HG03103 (cell line): ENCODE data around the gene FAM78A.
"Not testable (repeated sequence)": the region's sequence is repeated elsewhere in the genome, so short reads cannot be mapped to it uniquely, and the experiment has no call there.

ENCODE experiments used
- ATAC-seq: cut with Tn5 transposase; IDR thresholded peaks from one replicate; pipeline ENCODE4 v1.9.1; 2021; ENCODE audit warnings: low read depth; ENCODE audit not compliant: unreplicated experiment

The FAM78A gene

GRCh38 chr9:131270171-131271015, 5.9 kb downstream of the FAM78A start:
- ATAC-seq: no peak

GRCh38 chr9:131266266-131267229, 9.8 kb downstream of the FAM78A start:
- ATAC-seq: no peak

- no peak for ATAC-seq
Observed at GRCh38 chr9:131264231-131264630, 12.1 kb downstream of the FAM78A start.

- no peak for ATAC-seq
Observed at GRCh38 chr9:131263701-131264100, 12.6 kb downstream of the FAM78A start.

- not testable (repeated sequence) for ATAC-seq
Observed at GRCh38 chr9:131263033-131263343, 13.3 kb downstream of the FAM78A start.

- no peak for ATAC-seq
Observed at GRCh38 chr9:131262327-131263032, 13.8 kb downstream of the FAM78A start.

GRCh38 chr9:131260751-131261452, 15.4 kb downstream of the FAM78A start:
- ATAC-seq: no peak

- no peak for ATAC-seq
Observed at GRCh38 chr9:131259916-131260597, 16.3 kb downstream of the FAM78A start.

GRCh38 chr9:131259432-131259898, 16.8 kb downstream of the FAM78A start:
- ATAC-seq: no peak

GRCh38 chr9:131258698-131259431, 17.4 kb downstream of the FAM78A start:
- ATAC-seq: no peak

- no peak for ATAC-seq
Observed at GRCh38 chr9:131258186-131258585, 18.1 kb downstream of the FAM78A start.

- ATAC-seq: no peak
Observed at GRCh38 chr9:131257266-131258025, 18.9 kb downstream of the FAM78A start.

GRCh38 chr9:131255676-131256197, 20.6 kb downstream of the FAM78A start:
- no peak for ATAC-seq

GRCh38 chr9:131254626-131255025, 21.7 kb downstream of the FAM78A start:
- no peak for ATAC-seq

- no peak for ATAC-seq
Observed at GRCh38 chr9:131253891-131254491, 22.3 kb downstream of the FAM78A start.

- ATAC-seq: no peak
Observed at GRCh38 chr9:131252120-131252519, 24.2 kb downstream of the FAM78A start.

- ATAC-seq: no peak
Observed at GRCh38 chr9:131246618-131247017, 29.7 kb downstream of the FAM78A start.

GRCh38 chr9:131244331-131244730, 32.0 kb downstream of the FAM78A start:
- not testable (repeated sequence) for ATAC-seq
